NCI-H510A (cell line): ENCODE data around the gene MKNK2.
"Not testable (repeated sequence)": the region's sequence is repeated elsewhere in the genome, so short reads cannot be mapped to it uniquely, and the experiment has no call there.

Source experiments
- DNase-seq: peaks from one replicate; lab custom pipeline; 2025; lab: John Stamatoyannopoulos, UW

MKNK2 gene

GRCh38 chr19:1992759-1993260, 58.2 kb downstream of the MKNK2 start:
- DNase-seq, result no peak

- DNase-seq, result no peak
Measured at GRCh38 chr19:1991018-1991913, 59.8 kb downstream of the MKNK2 start.

GRCh38 chr19:1990230-1991017, 60.6 kb downstream of the MKNK2 start:
- DNase-seq, result no peak

GRCh38 chr19:1989513-1990229, 61.4 kb downstream of the MKNK2 start:
- DNase-seq, result no peak

GRCh38 chr19:1988464-1988863, 62.6 kb downstream of the MKNK2 start:
- not testable (repeated sequence) for DNase-seq
